Activated CD4-positive, alpha-beta T cell treated with anti-CD3 and anti-CD28 coated beads, Interleukin-10, Interleukin-2, amounts not matched to agents 100 ng/mL and 50 ng/mL, durations not matched to agents 16 hours and 8 hours (primary cell): ENCODE measurements around the gene REXO4.
A peak's percentile ranks its signal among the peaks of the same experiment; 100 is the strongest.

Experiments used
- DNase-seq: peaks from one replicate; pipeline ENCODE4 v3.0.0-alpha.2; 2020

REXO4 gene

GRCh38 chr9:133448487-133448972 lies 30.7 kb upstream of the REXO4 start:
- DNase-seq, result no peak

DNA sequence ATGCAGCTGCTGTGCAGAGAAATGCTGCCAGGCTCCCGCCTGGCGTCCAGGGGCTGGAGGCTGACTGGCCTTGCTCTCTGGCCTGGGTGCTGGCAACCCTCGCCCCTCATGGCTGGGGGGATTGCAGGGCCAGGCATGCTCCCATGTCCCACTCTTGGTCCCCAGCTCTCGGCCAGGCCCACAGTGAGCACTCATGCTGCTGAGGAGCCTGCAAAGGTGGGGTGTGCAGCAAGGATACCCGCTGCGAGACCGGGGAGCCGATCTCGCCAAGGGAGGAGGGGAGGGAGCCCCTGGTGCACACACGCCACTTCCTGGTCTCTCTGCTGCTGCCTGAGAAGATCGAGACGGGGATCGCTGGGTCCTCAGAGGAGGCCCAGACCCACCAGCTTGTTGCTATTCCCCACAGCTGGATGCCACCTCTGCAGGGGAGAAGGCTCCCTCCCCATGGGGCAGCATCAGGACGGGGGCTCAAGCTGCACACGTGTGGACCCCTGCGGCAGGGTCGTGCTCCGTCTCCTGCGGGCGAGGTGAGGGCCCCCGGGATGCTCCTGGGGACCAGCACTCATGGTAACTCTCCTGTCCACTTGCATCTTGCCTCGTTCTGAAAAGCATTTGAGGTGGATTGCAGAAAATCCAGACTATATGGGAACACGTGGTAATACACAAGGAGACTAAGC lies 27.6 kb upstream of the REXO4 start:
- no peak for DNase-seq

- DNase-seq, result no peak
Measured at GRCh38 chr9:133443982-133444381, 26.2 kb upstream of the REXO4 start.

- DNase-seq, result no peak
Measured at GRCh38 chr9:133443248-133443647, 25.4 kb upstream of the REXO4 start.

DNA sequence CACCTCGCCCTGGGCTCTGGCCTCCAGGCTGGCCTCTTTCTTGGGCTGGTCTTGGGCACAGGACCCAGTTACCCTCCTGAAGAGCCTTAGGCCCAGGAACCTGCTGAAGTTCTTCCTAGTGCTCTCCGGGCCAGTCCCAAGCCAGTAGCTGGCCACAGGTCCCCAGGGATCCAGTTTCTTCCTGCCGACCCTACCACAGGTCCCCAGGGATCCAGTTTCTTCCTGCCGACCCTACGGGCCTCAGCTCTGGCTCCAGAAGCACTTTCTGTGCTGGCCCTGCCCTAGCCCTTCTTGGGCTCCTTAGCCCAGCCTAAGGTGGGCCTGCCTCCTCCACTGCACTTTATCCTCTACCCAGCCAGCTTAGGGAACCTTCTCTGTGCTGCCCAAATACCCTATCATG lies 23.8 kb upstream of the REXO4 start:
- no peak for DNase-seq

- no peak for DNase-seq
Measured at GRCh38 chr9:133440874-133441273, 23.1 kb upstream of the REXO4 start.

DNA sequence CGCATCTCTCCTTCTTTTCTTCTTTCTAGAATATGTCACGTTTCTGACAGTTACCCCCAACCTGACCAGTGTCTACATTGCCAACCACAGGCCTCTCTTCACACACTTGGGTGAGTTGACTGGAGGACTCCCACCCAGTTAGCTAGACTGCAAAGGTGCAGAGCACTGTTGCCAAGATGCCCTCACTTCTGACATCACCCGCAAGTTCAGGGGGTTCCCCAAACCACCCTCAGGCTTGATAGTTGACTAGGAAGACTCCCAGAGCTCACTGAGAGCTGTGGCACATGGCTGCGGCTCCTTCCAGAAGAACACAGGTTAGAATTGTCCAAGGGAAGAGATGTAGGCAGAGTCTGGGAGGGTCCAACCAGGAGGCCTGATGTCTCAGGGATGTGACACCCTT lies 21.5 kb upstream of the REXO4 start:
- no peak for DNase-seq

DNA sequence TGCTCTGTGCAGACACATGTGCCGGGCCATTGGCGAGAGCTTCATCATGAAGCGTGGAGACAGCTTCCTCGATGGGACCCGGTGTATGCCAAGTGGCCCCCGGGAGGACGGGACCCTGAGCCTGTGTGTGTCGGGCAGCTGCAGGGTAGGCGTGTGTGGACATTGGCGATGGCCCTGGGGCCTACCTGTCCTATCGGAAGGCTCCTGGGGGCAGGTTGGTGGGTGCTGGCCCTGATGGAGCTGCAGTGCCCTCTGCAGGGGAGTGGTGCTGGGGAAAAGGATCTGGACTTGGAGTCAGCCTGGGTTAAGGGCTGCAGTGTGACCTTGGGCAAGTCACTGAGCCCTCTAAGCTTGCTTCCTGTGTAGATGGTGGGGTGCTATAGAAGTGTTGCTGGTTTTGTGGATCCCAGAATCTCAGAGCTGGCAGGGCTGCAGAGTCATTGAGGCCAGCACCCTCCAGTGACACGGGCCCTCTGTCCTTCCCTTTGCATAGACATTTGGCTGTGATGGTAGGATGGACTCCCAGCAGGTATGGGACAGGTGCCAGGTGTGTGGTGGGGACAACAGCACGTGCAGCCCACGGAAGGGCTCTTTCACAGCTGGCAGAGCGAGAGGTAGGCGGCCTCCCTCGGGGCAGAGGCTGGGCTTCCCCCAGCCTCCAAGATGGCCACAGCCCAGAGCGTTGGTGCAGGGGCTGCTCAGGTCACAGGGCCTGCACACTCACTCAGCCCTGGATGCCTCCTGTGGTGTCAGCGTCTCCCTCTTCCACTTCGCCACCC lies 20.1 kb upstream of the REXO4 start:
- DNase-seq, result no peak

- DNase-seq, result no peak
Measured at GRCh38 chr9:133436681-133437080, 18.9 kb upstream of the REXO4 start.

DNA sequence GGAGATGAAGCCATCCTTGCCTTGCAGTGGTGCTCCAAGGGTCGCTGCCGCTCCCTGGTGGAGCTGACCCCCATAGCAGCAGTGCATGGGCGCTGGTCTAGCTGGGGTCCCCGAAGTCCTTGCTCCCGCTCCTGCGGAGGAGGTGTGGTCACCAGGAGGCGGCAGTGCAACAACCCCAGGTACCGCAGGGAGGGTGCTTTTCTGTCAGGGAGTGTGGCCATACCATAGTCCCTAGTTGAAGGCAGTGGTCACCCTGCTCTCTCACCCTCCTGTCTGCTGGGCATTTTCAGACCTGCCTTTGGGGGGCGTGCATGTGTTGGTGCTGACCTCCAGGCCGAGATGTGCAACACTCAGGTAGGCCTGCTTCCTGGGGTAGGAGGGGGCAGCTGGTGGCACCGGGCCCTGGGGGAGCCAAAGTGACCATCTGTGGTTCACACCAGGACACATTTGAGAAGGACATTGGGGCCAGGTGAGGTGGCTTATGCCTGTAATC lies 15.6 kb upstream of the REXO4 start:
- DNase-seq, result no peak

DNA sequence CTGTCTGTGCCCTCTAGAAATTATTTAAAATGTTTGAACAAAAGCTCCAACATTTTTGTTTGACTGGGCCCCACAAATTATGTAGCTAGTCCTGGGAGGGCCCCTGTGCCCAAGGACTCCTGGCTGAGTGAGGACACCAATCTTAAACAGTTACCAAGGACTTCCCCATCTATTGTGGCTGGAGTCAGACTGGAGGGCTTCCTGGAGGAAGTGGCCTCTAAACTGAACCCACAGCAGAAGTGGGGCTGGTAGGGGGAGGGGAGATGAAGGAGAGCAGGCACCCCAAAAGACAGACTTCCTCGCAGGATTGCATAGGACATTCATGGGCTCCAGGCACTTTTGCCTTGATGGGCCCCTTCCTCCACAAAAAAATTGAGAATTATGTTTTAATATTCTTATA lies 12.4 kb upstream of the REXO4 start:
- no peak for DNase-seq

DNA sequence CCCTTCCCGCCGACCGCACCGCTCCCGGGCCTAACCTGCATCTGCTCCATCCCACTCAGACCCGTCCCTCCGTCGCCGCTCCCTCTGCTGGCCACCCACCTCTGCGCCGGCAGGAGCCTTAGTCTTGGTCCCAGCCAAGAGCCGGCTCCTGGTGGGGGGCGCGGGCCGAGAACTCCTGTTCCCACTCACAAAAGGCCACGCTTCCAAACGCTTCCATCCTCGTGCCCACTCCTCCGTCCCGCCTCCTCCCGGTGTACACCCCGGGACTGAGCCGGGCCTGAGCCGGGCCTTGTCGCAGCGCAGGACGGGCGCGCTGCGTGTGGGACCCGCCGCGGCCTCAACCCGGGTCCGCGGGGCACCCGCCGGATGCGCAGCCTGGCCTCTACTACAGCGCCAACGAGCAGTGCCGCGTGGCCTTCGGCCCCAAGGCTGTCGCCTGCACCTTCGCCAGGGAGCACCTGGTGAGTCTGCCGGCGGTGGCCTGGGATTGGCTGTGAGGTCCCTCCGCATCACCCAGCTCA lies 11.9 kb upstream of the REXO4 start:
- DNase-seq, result no peak

- DNase-seq, result no peak
Measured at GRCh38 chr9:133429214-133429613, 11.4 kb upstream of the REXO4 start.

DNA sequence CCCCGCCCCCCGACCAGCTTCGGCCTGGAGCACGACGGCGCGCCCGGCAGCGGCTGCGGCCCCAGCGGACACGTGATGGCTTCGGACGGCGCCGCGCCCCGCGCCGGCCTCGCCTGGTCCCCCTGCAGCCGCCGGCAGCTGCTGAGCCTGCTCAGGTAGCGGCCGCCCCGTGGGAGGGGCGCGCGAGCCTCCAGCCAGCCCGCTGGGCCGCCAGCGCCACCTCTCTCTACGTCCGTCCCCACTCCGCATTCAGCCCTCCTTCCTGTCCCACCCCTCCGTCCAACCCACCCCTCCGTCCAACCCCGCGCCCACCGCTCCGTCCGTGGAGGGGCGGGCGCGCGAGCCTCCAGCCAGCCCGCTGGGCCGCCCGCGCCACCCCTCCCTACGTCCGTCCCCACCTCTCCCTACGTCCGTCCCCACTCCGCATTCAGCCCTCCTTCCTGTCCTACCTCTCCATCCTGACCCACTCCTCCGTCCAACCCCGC lies 10.8 kb upstream of the REXO4 start:
- no peak for DNase-seq

DNA sequence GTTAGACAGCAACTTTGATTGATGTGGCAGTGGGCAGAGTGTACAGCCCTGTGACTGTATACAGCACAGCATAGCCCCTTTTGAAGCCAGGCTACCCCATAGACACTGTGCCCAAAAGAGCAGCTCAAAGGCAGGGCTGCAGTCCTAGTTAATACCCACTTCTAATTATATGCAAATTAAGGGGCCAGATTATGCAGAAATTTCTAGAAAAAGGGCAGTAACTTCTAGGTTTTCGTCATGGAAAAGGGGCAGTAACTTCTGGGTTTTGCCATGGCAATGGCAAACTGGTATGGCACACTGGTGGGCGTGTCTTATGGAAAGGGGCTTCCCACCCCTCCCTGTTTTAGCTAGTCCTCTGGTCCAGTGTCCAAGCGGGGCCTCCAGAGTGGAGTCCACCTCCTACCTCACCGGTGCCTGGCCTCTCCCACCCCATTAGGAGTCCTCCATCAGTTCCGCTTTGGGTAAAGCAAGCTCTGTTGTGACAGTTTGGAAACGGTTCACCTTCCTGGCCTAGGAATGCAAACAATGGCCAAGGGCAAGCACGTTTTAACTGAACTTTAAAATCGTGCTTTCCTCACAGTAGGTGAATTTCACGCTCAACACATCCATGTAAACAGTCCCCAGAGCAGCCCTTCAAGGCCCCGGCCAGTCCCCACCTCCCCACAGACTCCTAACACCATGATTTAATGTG lies 10.0 kb upstream of the REXO4 start:
- DNase-seq, result no peak

- no peak for DNase-seq
Measured at GRCh38 chr9:133426011-133426410, 8.2 kb upstream of the REXO4 start.

DNA sequence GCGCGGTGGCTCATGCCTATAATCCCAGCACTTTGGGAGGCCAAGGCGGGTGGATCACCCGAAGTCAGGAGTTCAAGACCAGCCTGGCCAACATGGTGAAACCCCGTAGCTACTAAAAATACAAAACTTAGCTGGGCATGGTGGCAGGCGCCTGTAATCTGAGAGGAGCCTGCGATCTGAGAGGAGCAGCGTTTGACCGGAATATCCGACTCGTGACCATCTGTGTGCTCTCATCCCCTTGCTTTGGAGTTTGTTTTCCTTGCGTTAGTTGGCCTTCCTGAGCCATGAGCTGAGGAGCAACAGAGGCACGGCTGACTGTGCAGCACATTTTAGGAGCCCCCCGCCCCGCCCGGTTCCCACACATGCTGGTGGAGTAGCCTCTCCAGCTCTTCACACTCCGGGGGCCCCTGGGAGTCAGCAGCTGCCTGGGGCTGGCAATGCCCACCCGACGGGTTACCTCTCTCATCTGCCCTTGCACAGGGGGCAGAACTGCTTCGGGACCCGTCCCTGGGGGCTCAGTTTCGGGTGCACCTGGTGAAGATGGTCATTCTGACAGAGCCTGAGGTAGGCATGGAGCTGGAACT lies 7.3 kb upstream of the REXO4 start:
- no peak for DNase-seq

- no peak for DNase-seq
Measured at GRCh38 chr9:133424187-133424586, 6.4 kb upstream of the REXO4 start.

- DNase-seq, result no peak
Measured at GRCh38 chr9:133423216-133423615, 5.4 kb upstream of the REXO4 start.

DNA sequence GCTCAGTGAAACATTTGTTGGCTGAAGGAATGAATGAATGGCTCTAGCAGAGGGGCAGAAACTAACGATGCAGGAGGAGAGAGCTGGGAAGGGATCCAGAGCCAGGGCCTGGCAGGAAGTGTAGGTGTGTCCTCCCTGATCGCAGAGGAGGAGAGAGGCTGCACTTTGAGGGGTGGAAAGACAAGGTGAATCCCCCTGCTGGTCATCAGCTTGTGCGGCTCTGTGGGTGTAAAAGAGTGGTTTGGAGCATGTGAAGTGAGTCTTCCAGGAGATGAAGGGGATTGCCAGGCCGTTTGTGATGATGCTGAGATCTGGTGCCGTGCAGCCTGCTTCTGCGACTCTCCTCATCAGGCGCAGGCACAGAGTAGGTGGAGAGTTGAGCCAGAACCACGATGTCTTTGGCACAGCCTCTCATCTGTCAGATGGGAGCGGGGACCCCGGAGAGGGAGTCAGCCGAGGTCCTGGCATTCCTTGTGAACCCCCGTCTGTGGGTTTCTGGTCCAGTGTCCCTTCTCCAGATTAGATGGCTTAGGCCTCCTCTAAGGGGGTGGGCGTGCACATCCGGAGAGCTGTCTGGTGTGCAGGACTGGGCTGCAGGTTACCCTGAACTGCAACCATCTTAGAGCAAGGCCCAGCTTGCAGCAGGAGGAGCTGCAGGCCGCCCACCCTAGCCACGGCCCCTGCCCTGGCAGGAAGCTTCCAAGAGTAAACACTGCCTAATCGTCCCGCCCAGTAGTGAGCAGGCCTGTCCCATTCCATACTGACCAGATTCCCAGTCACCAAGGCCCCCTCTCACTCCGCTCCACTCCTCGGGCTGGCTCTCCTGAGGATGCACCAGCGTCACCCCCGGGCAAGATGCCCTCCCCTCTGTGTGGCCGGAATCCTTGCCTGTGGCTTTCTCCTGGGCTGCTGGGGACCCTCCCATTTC lies 4.1 kb upstream of the REXO4 start, which contains the start of gene ADAMTS13:
Gene ADAMTS13 (plus strand): TSS at position 753 of the 928 bp plus-strand sequence. CDS start 77 bp downstream, at position 830.
- DNase-seq, result peak; percentile 69

DNA sequence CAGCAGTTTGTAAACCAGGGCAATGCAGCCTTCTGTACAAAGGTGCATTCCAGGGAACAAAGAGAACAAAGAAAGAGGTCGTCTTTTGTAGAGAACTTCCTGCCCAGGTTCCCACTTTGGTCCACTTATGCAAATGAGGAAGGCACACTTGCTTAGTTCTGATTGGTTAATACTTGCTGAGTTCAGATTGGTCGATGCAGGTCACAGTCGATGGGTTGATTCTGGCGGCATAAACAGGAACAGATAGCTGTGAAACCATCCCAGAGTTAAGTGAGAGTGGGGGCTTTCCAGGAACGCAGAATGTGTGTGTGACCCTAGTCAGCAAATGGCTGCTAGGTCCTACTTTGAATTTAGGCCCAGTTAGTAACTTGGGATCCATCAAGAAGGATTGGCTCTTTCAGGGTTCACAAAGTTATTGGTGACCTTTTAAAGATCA lies 2.6 kb upstream of the REXO4 start:
- peak; percentile 40 for DNase-seq

GRCh38 chr9:133419005-133419404 lies 1.2 kb upstream of the REXO4 start:
- DNase-seq, result no peak
